Uterus (tissue), 4 donors: Measurements from ENCODE around the gene BAHCC1. TPM values are rescaled to one million over a fixed set of nuclear protein-coding genes. Genes with fewer than 3 reads are reported as not detected.

Experiments
- DNase-seq, 2 donors: peaks; one replicate each; pipeline ENCODE4 v3.0.0-alpha.2; 2019 to 2020
- H3K27ac ChIP-seq, 2 donors: fragments of 200-600 bp; sonication (generic); 1 replicate in 1 of 2; 2 replicates in 1 of 2; pipeline ENCODE4 v1.5.1; 2016 to 2018
- H3K27me3 ChIP-seq, 2 donors: fragments of 200-600 bp; sonication (generic); one replicate each; pipeline ENCODE4 v1.5.1; 2018 to 2019; ENCODE audit warnings: control low read depth in 1 of 2
- H3K36me3 ChIP-seq, 2 donors: fragments of 200-600 bp; sonication (generic); one replicate each; pipeline ENCODE4 v1.5.1; 2019; ENCODE audit warnings: control low read depth in 1 of 2
- H3K4me1 ChIP-seq, 2 donors: fragments of 200-600 bp; sonication (generic); one replicate each; pipeline ENCODE4 v1.5.1; 2018 to 2019; ENCODE audit warnings: control low read depth in 1 of 2
- H3K4me3 ChIP-seq, 2 donors: fragments of 200-600 bp; sonication (generic); 1 replicate in 1 of 2; 2 replicates in 1 of 2; pipeline ENCODE4 v1.5.1; 2018 to 2019; ENCODE audit warnings: mild to moderate bottlenecking in 1 of 2
- H3K9me3 ChIP-seq, 2 donors: fragments of 200-600 bp; sonication (generic); one replicate each; pipeline ENCODE4 v1.5.1; 2019; ENCODE audit warnings: control low read depth in 1 of 2
- CTCF ChIP-seq, 4 experiments: fragments of 200-600 bp in 2 of 4; fragments of 450-650 bp in 2 of 4; sonication (generic) in 2 of 4; IDR thresholded peaks; one replicate each; pipeline ENCODE4 v1.5.1; 2016 to 2019; ENCODE audit warnings: antibody characterized with exemption in 4 of 4, mild to moderate bottlenecking in 2 of 4, moderate library complexity in 1 of 4
- POLR2A ChIP-seq, 2 donors: fragments of 450-650 bp; IDR thresholded peaks; one replicate each; pipeline ENCODE4 v1.6.1; 2016; ENCODE audit warnings: antibody characterized with exemption in 2 of 2, mild to moderate bottlenecking in 1 of 2, moderate library complexity in 1 of 2
- intact Hi-C: fragments of 100-400 bp; cut with DNase I; formaldehyde crosslinking; loops from one replicate; pipeline ENCODE4 v1.15.1; 2023; ENCODE audit warnings: low total_unique reads
- total RNA-seq, 4 donors: library from RNA; depleted of rRNA in 3 of 4; stranded (reverse); fragments of >200 nt in 3 of 4; gene quantifications; one replicate each; pipeline versions ENCODE4 v1.1.0 to v1.2.4, GENCODE V29; 2014 to 2023
- donor health status: DM: yes; HTN: yes; CAD: no.

The BAHCC1 gene
- total RNA-seq, 4 donors from 2014 or later = 1.5 to 34.1 (median 8.5) TPM

GRCh38 chr17:81477173-81477572 is 81.9 kb downstream of the BAHCC1 start:
- no peak for DNase-seq
- Histone ChIP-seq H3K9me3 (no peaks in the 10 kb centered on the region), H3K36me3 (no peaks in the 10 kb centered on the region), H3K27me3 (no peaks in the 10 kb centered on the region), H3K4me3 (no peak overlapping the region), H3K4me1 (peaks cover 0 to 10% of the 10 kb centered on the region in 2 donors), H3K27ac (no peak overlapping the region)
- intact Hi-C loops = no loop called here
- TF ChIP-seq POLR2A (IDR thresholded peaks at IDR 0.05) (no peak), CTCF (IDR thresholded peaks at IDR 0.05) (no peak)

GRCh38 chr17:81478119-81478518 is 82.9 kb downstream of the BAHCC1 start:
- no peaks in the 10 kb centered on the region for H3K36me3 ChIP-seq
- intact Hi-C loops = no loop called here

GRCh38 chr17:81479175-81480071 is 84.2 kb downstream of the BAHCC1 start:
- intact Hi-C loops = loop anchor here (5.0 kb wide), 3 partner anchors 92 to 222 kb away; no protein-coding TSS in a partner anchor
- Histone ChIP-seq H3K9me3 (no peaks in the 10 kb centered on the region), H3K27me3 (no peaks in the 10 kb centered on the region), H3K4me1 (peaks cover 0 to 14% of the 10 kb centered on the region in 2 donors), H3K36me3 (no peaks in the 10 kb centered on the region), H3K27ac (no peak overlapping the region), H3K4me3 (no peak overlapping the region)
- TF ChIP-seq POLR2A (IDR thresholded peaks at IDR 0.05) (no peak), CTCF (IDR thresholded peaks at IDR 0.05) (no peak)
- DNase-seq = no peak

More at GRCh38 chr17:81478119-81478518, 82.9 kb downstream of the BAHCC1 start:
- TF ChIP-seq POLR2A (IDR thresholded peaks at IDR 0.05) (no peak), CTCF (IDR thresholded peaks at IDR 0.05) (no peak)
- Histone ChIP-seq H3K27ac (no peak overlapping the region), H3K9me3 (no peaks in the 10 kb centered on the region), H3K27me3 (no peaks in the 10 kb centered on the region), H3K4me1 (peaks cover 0 to 10% of the 10 kb centered on the region in 2 donors), H3K4me3 (no peak overlapping the region)
- DNase-seq = no peak

GRCh38 chr17:81480140-81481072 is 85.1 kb downstream of the BAHCC1 start:
- intact Hi-C loops = loop anchor here (5.0 kb wide), 3 partner anchors 93 to 223 kb away; no protein-coding TSS in a partner anchor
- Histone ChIP-seq H3K9me3 (no peaks in the 10 kb centered on the region), H3K4me3 (peak overlapping the region in 1 of 2 donors; percentile 42), H3K27ac (no peak overlapping the region), H3K4me1 (peaks cover 0 to 14% of the 10 kb centered on the region in 2 donors), H3K27me3 (no peaks in the 10 kb centered on the region), H3K36me3 (no peaks in the 10 kb centered on the region)
- DNase-seq = no peak
- no peak for TF ChIP-seq CTCF (IDR thresholded peaks at IDR 0.05)
- TF ChIP-seq POLR2A (IDR thresholded peaks at IDR 0.05) = no peak
